GM08714 (cell line): ENCODE measurements around the gene GOLGA5.
"Not testable (repeated sequence)": the region's sequence is repeated elsewhere in the genome, so short reads cannot be mapped to it uniquely, and the experiment has no call there.

Experiments
- H3K4me3 ChIP-seq: fragments of 200-500 bp; sonication (Bioruptor generic); 2 replicates; pipeline ENCODE4 v1.5.1; 2014; ENCODE audit warnings: mild to moderate bottlenecking, low read length, inconsistent platforms
- ZNF274 ChIP-seq: IDR thresholded peaks from 2 replicates; pipeline ENCODE4 v1.6.1; 2012; ENCODE audit warnings: mild to moderate bottlenecking, low read depth, low read length

Gene GOLGA5

GRCh38 chr14:92794961-92795360 lies 856 bp downstream of the GOLGA5 start:
- no peak for TF ChIP-seq ZNF274
- peak overlapping the region; percentile 98 for H3K4me3 ChIP-seq

- TF ChIP-seq ZNF274, result no peak
- H3K4me3 ChIP-seq, result no peak overlapping the region
These were observed 4.0 kb downstream of the GOLGA5 start for GRCh38 chr14:92797935-92798653.

DNA sequence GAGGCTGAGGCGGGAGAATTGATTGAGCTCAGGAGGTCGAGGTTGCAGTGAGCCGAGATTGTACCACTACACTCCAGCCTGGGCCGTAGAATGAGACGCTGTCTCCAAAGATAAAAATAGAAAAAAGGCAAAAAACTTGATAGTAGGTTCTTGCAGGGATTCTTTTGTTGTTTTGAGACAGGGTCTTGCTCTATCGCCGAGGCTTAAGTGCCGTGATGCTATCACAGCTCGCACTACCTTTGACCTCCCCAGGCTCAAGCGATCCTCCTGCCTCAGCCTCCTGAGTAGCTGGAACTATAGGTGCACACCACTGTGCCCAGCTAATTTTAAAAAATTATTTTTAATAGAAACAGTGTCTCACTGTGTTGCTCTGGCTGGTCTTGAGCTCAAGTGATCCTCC lies 4.7 kb downstream of the GOLGA5 start:
- no peak for TF ChIP-seq ZNF274
- no peak overlapping the region for H3K4me3 ChIP-seq

DNA sequence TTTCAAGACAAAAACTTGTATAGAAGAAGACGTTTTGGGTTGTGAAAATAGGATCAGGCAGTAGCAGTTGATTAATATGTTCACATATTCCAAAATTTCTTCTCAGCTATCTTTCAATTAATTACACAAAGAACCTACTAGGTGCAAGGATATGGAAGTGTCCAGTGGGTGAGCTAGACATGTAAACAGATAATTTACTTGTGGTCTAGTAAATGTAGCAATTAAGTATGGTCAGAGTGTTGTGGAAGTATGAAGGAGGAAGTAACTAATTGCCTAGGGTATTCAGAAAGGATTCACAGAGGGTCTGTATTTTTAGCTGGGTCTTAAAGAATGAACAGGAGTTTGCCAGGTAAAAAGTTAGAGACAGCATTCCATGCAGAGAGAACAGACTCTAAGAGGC lies 5.9 kb downstream of the GOLGA5 start:
- no peak for TF ChIP-seq ZNF274
- H3K4me3 ChIP-seq, result no peak overlapping the region

- no peak overlapping the region for H3K4me3 ChIP-seq
- TF ChIP-seq ZNF274, result no peak
These were observed 6.4 kb downstream of the GOLGA5 start for GRCh38 chr14:92800525-92800924.

- H3K4me3 ChIP-seq, result no peak overlapping the region
- TF ChIP-seq ZNF274, result no peak
These were observed 7.8 kb downstream of the GOLGA5 start for GRCh38 chr14:92801917-92802316.

DNA sequence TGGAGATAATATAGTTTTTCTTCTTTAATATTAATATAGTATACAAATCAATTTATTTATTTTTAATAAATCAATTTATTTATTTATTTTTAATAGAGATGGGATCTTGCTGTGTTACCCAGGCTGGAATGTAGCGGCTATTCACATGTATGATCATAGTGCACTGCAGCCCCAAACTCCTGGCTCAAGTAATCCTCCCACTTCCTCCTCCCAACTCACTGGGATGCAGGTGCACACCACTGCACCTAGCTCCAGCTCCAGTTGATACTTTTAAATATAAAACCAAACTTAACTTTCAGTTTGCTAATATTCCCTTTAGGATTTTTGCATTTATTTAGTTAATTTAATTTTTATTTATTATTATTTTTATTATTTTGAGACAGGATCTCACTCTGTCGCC lies 8.6 kb downstream of the GOLGA5 start:
- TF ChIP-seq ZNF274, result no peak
- H3K4me3 ChIP-seq, result no peak overlapping the region

GRCh38 chr14:92813201-92813600 lies 19.1 kb downstream of the GOLGA5 start:
- TF ChIP-seq ZNF274, result no peak

GRCh38 chr14:92819011-92819597 lies 25.0 kb downstream of the GOLGA5 start:
- no peak overlapping the region for H3K4me3 ChIP-seq
- no peak for TF ChIP-seq ZNF274

More at GRCh38 chr14:92813201-92813600, 19.1 kb downstream of the GOLGA5 start:
- no peak overlapping the region for H3K4me3 ChIP-seq

DNA sequence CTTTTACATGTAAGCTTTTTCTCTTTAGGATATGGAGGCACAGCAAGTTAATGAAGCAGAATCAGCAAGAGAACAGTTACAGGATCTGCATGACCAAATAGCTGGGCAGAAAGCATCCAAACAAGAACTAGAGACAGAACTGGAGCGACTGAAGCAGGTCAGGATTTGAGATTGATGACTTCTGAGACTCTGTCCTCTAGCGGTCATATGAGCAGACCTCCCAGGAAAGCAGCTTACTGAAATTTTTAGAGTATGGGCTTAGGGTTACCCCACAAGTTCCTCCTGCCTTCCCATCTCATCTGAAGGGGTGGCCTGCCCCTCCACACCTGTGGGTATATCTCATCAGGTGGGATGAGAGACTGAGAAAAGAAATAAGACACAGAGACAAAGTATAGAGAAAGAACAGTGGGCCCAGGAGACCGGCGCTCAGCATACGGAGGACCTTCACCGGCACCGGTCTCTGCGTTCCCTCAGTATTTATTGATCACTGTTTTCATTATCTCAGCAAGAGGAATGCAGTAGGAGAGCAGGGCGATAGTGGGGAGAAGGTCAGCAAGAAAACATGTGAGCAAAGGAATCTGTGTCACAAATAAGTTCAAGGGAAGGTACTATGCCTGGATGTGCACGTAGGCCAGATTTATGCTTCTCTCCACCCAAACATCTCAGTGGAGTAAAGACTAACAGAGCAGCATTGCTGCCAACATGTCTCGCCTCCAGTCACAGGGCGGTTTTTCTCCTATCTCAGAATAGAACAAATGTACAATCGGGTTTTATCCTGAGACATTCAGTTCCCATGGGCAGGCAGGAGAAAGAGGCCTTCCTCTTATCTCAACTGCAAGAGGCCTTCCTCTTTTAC lies 25.8 kb downstream of the GOLGA5 start:
- H3K4me3 ChIP-seq, result not testable (repeated sequence)

GRCh38 chr14:92820536-92820840 lies 26.4 kb downstream of the GOLGA5 start:
- not testable (repeated sequence) for H3K4me3 ChIP-seq

DNA sequence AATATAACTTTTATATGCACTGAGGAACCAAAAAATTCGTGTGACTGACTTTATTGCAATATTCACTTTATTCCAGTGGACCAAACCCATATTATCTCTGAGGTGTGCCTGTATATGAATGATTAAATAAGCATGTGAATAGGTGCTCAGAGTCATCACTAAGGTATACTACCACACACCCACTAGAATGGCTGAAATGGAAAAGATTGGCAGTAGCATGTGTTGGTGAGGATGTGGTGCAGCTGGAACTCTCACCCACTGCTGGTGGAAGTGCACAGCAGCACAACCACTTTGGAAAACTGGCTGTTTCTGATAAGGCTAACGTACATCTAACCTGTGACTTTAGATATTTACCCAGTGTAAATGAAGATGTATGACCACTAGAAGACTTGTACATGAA lies 36.8 kb downstream of the GOLGA5 start:
- H3K4me3 ChIP-seq, result no peak overlapping the region
- TF ChIP-seq ZNF274, result no peak

- no peak for TF ChIP-seq ZNF274
- no peak overlapping the region for H3K4me3 ChIP-seq
These were observed 38.1 kb downstream of the GOLGA5 start for GRCh38 chr14:92832137-92832700.

GRCh38 chr14:92841930-92842329 lies 47.8 kb downstream of the GOLGA5 start:
- TF ChIP-seq ZNF274, result no peak
- H3K4me3 ChIP-seq, result no peak overlapping the region

- no peak overlapping the region for H3K4me3 ChIP-seq
- no peak for TF ChIP-seq ZNF274
These were observed 50.1 kb downstream of the GOLGA5 start for GRCh38 chr14:92844204-92844603.
